ENCODE results near the gene PCBP3.

The PCBP3 gene

GRCh38 chr21:45635271-45636151 is 8.0 kb upstream of the PCBP3 start:
- Histone ChIP-seq H3K27ac (ENCODE audit: low read depth, low read length) (no peak overlapping the region), H3K27me3 (ENCODE audit: control insufficient read depth in 1 of 2, insufficient read depth in 2 of 2, low read length in 2 of 2) (no peaks in the 10 kb centered on the region), H3K36me3 (ENCODE audit: control insufficient read depth in 1 of 2, insufficient read depth in 2 of 2, low read length in 2 of 2) (no peaks in the 10 kb centered on the region), H3K9ac (ENCODE audit: low read depth in 1 of 2, low read length in 2 of 2) (no peak overlapping the region), H3K9me3 (ENCODE audit: control insufficient read depth in 1 of 2, low read length in 2 of 2) (no peaks in the 10 kb centered on the region), H3K4me1 (ENCODE audit: control insufficient read depth in 1 of 2, insufficient read depth in 2 of 2, low read length in 2 of 2) (peaks cover 11% of the 10 kb centered on the region in 2 donors), H3K4me3 (ENCODE audit: low read depth in 1 of 2, low read length in 2 of 2) (no peak overlapping the region)

GRCh38 chr21:45636459-45636858 is 7.1 kb upstream of the PCBP3 start:
- no peaks in the 10 kb centered on the region for H3K9me3 ChIP-seq (ENCODE audit: control insufficient read depth in 1 of 2, low read length in 2 of 2)
- no peaks in the 10 kb centered on the region for H3K27me3 ChIP-seq (ENCODE audit: control insufficient read depth in 1 of 2, insufficient read depth in 2 of 2, low read length in 2 of 2)
- H3K4me1 ChIP-seq (ENCODE audit: control insufficient read depth in 1 of 2, insufficient read depth in 2 of 2, low read length in 2 of 2) = peaks cover 20% of the 10 kb centered on the region in 2 donors
- H3K9ac ChIP-seq (ENCODE audit: low read depth in 1 of 2, low read length in 2 of 2) = no peak overlapping the region
- no peaks in the 10 kb centered on the region for H3K36me3 ChIP-seq (ENCODE audit: control insufficient read depth in 1 of 2, insufficient read depth in 2 of 2, low read length in 2 of 2)
- no peak overlapping the region for H3K27ac ChIP-seq (ENCODE audit: low read depth, low read length)
- no peak overlapping the region for H3K4me3 ChIP-seq (ENCODE audit: low read depth in 1 of 2, low read length in 2 of 2)

- H3K27me3 ChIP-seq (ENCODE audit: control insufficient read depth in 1 of 2, insufficient read depth in 2 of 2, low read length in 2 of 2) = no peaks in the 10 kb centered on the region
These were observed 6.4 kb upstream of the PCBP3 start for GRCh38 chr21:45636951-45637646.

DNA sequence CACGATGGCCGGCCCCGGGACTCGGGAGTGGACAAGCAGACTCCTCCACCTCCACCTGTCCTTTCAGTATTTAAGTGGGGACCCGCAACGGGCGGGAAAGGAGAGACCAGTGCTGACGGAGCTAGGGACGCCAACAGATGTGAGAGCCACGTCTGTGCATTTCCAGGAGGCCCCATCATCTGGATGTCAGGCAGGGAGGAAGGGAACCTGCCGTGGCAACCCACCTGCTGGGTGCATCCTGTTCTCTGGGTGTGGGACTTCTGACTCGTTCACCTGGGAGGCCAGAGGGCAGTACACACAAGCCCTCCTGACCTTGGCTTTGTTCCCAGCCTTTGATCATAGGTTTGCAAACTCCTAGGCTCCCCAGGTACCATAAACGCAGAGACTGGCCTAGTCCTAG is 5.6 kb upstream of the PCBP3 start:
- H3K36me3 ChIP-seq (ENCODE audit: control insufficient read depth in 1 of 2, insufficient read depth in 2 of 2, low read length in 2 of 2) = no peaks in the 10 kb centered on the region
- H3K4me3 ChIP-seq (ENCODE audit: low read depth in 1 of 2, low read length in 2 of 2) = no peak overlapping the region
- H3K27me3 ChIP-seq (ENCODE audit: control insufficient read depth in 1 of 2, insufficient read depth in 2 of 2, low read length in 2 of 2) = no peaks in the 10 kb centered on the region
- H3K4me1 ChIP-seq (ENCODE audit: control insufficient read depth in 1 of 2, insufficient read depth in 2 of 2, low read length in 2 of 2) = peaks cover 20% of the 10 kb centered on the region in 2 donors
- no peaks in the 10 kb centered on the region for H3K9me3 ChIP-seq (ENCODE audit: control insufficient read depth in 1 of 2, low read length in 2 of 2)
- H3K9ac ChIP-seq (ENCODE audit: low read depth in 1 of 2, low read length in 2 of 2) = no peak overlapping the region
- H3K27ac ChIP-seq (ENCODE audit: low read depth, low read length) = no peak overlapping the region

More at GRCh38 chr21:45636951-45637646, 6.4 kb upstream of the PCBP3 start:
- H3K9me3 ChIP-seq (ENCODE audit: control insufficient read depth in 1 of 2, low read length in 2 of 2) = no peaks in the 10 kb centered on the region
- H3K4me3 ChIP-seq (ENCODE audit: low read depth in 1 of 2, low read length in 2 of 2) = no peak overlapping the region
- no peaks in the 10 kb centered on the region for H3K36me3 ChIP-seq (ENCODE audit: control insufficient read depth in 1 of 2, insufficient read depth in 2 of 2, low read length in 2 of 2)
- H3K4me1 ChIP-seq (ENCODE audit: control insufficient read depth in 1 of 2, insufficient read depth in 2 of 2, low read length in 2 of 2) = peaks cover 20% of the 10 kb centered on the region in 2 donors
- no peak overlapping the region for H3K9ac ChIP-seq (ENCODE audit: low read depth in 1 of 2, low read length in 2 of 2)
- no peak overlapping the region for H3K27ac ChIP-seq (ENCODE audit: low read depth, low read length)

DNA sequence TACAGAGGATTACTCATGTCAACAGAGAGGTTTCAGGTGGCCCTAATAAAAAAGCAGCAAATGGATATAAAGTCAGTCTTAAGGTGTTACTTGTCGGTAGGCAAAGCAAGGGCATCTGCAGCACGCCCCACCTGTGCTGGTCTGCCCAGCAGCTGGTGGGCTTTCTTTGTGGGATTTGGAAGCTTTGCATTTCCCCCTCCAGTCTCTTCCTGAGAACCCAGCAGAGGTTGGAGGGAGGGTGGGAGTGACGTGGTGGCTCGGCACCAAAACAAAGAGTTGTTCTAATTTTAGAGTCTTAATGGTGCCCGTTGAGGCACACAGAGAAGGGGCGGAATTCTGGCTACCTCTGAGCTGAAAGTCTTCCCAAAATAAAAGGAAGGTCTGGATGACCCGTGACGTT is 4.8 kb upstream of the PCBP3 start:
- Histone ChIP-seq H3K4me3 (ENCODE audit: low read depth in 1 of 2, low read length in 2 of 2) (no peak overlapping the region), H3K9me3 (ENCODE audit: control insufficient read depth in 1 of 2, low read length in 2 of 2) (no peaks in the 10 kb centered on the region), H3K27ac (ENCODE audit: low read depth, low read length) (no peak overlapping the region), H3K4me1 (ENCODE audit: control insufficient read depth in 1 of 2, insufficient read depth in 2 of 2, low read length in 2 of 2) (peaks cover 20% of the 10 kb centered on the region in 2 donors), H3K9ac (ENCODE audit: low read depth in 1 of 2, low read length in 2 of 2) (no peak overlapping the region), H3K27me3 (ENCODE audit: control insufficient read depth in 1 of 2, insufficient read depth in 2 of 2, low read length in 2 of 2) (no peaks in the 10 kb centered on the region), H3K36me3 (ENCODE audit: control insufficient read depth in 1 of 2, insufficient read depth in 2 of 2, low read length in 2 of 2) (no peaks in the 10 kb centered on the region)

GRCh38 chr21:45639206-45640000 is 4.1 kb upstream of the PCBP3 start:
- no peak overlapping the region for H3K9ac ChIP-seq (ENCODE audit: low read depth in 1 of 2, low read length in 2 of 2)
- H3K4me3 ChIP-seq (ENCODE audit: low read depth in 1 of 2, low read length in 2 of 2) = no peak overlapping the region
- no peaks in the 10 kb centered on the region for H3K36me3 ChIP-seq (ENCODE audit: control insufficient read depth in 1 of 2, insufficient read depth in 2 of 2, low read length in 2 of 2)
- peaks cover 20 to 21% of the 10 kb centered on the region in 2 donors for H3K4me1 ChIP-seq (ENCODE audit: control insufficient read depth in 1 of 2, insufficient read depth in 2 of 2, low read length in 2 of 2)
- no peak overlapping the region for H3K27ac ChIP-seq (ENCODE audit: low read depth, low read length)
- no peaks in the 10 kb centered on the region for H3K9me3 ChIP-seq (ENCODE audit: control insufficient read depth in 1 of 2, low read length in 2 of 2)
- H3K27me3 ChIP-seq (ENCODE audit: control insufficient read depth in 1 of 2, insufficient read depth in 2 of 2, low read length in 2 of 2) = peaks cover 0 to 1% of the 10 kb centered on the region in 2 donors

DNA sequence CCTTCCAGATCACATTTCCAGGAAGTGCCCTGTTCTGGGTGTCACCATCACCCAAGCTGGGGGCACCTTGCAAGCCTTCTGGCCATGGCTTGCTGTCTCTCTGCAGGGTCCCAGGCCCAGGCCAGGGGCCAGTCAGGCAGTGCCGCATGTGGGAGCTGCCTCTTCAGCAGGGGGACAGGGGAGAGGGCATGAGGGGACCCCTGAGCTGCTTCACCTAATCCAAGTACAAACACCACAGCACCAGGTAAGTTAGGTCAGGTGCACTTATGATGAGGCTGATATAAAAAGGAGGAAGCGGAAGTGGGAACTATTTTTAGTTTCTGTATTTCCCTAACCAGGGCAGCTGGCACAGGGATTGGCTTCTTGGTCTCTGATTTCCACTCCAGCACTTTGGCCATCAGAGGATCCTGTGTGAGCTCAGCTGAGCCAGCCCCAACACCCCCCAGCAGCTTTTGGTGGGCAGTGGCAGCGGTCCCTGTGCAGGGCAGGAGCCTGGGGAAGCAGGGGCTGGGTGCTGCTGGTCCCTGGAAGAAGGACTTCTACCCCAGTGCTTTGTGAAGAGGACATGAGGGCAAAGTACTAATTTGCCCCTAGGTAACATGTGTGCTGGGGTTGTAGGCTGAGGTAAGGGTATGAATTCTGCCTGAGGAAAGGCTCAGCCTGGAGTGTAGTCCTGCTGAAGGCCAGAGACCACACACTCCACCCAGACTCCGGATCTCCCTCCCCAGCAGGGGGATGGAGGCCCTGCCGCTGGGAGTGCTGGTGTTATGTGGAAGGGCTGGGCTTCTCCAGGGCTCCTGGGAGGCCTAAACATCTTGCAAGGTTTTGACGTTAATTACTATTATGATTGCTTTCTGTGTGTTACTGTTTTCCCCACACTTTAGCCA is 3.3 kb upstream of the PCBP3 start:
- Histone ChIP-seq H3K27ac (ENCODE audit: low read depth, low read length) (no peak overlapping the region), H3K4me3 (ENCODE audit: low read depth in 1 of 2, low read length in 2 of 2) (no peak overlapping the region), H3K36me3 (ENCODE audit: control insufficient read depth in 1 of 2, insufficient read depth in 2 of 2, low read length in 2 of 2) (no peaks in the 10 kb centered on the region), H3K4me1 (ENCODE audit: control insufficient read depth in 1 of 2, insufficient read depth in 2 of 2, low read length in 2 of 2) (peaks cover 20 to 27% of the 10 kb centered on the region in 2 donors), H3K9ac (ENCODE audit: low read depth in 1 of 2, low read length in 2 of 2) (no peak overlapping the region), H3K27me3 (ENCODE audit: control insufficient read depth in 1 of 2, insufficient read depth in 2 of 2, low read length in 2 of 2) (peaks cover 3 to 10% of the 10 kb centered on the region in 2 donors), H3K9me3 (ENCODE audit: control insufficient read depth in 1 of 2, low read length in 2 of 2) (no peaks in the 10 kb centered on the region)

DNA sequence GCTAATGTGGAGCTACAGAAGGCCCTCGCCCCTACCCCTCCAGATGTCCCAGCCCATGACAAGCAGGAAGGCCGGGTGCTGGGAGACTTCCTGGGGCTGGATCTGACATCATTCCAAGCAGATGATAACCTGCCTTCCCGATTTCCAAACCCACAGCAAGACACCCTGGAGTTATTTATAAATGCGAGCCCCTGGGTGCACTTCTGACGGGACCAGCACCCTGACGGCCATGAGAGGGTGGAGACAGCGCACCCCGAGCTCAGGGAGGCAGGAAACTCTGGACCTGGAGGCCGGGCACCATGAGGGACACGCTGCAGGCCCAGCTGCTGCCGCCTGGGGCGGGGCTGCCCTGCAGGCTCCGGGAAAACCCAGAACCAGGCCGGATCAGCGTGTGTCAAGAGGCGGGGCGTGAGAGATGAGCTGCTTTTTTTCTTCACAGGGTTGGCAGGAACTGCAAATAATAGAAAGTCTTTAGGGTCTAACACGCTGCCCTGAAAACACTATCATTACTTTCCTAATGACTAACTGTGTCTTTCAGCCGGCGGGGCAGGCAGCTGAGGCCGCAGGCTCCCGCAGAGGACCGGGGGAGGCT is 2.5 kb upstream of the PCBP3 start:
- Histone ChIP-seq H3K4me3 (ENCODE audit: low read depth in 1 of 2, low read length in 2 of 2) (no peak overlapping the region), H3K9ac (ENCODE audit: low read depth in 1 of 2, low read length in 2 of 2) (no peak overlapping the region), H3K9me3 (ENCODE audit: control insufficient read depth in 1 of 2, low read length in 2 of 2) (no peaks in the 10 kb centered on the region), H3K27me3 (ENCODE audit: control insufficient read depth in 1 of 2, insufficient read depth in 2 of 2, low read length in 2 of 2) (peaks cover 3 to 11% of the 10 kb centered on the region in 2 donors), H3K4me1 (ENCODE audit: control insufficient read depth in 1 of 2, insufficient read depth in 2 of 2, low read length in 2 of 2) (peaks cover 20 to 27% of the 10 kb centered on the region in 2 donors), H3K36me3 (ENCODE audit: control insufficient read depth in 1 of 2, insufficient read depth in 2 of 2, low read length in 2 of 2) (no peaks in the 10 kb centered on the region), H3K27ac (ENCODE audit: low read depth, low read length) (peak overlapping the region; percentile 20)

DNA sequence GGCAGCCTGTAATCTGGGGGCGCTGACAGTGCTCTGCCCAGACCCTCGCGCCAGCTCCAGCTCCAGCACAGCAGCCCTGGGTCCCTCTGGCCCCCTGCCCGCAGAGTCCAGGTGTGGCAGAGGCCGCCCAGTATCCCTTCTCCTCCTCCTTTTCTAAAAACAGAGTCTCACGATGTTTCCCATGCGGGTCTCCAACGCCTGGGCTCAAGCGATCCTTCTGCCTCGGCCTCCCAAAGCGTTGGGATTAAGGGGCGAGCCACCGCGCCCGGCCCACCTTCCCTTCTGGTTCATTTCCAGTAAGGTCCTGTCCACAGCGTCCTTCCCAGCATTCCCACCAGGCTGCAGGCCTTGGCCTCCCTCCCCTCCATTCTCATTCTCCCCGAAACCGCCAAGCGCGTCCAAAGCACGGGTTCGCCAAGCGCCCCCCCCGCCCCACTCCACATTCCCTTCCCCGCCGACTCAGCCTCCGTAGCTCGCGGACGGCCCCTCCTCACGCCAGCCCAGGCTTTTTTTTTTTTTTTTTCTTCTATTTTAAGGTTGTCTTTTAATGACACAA is 2.0 kb upstream of the PCBP3 start:
- Histone ChIP-seq H3K4me3 (ENCODE audit: low read depth in 1 of 2, low read length in 2 of 2) (no peak overlapping the region), H3K36me3 (ENCODE audit: control insufficient read depth in 1 of 2, insufficient read depth in 2 of 2, low read length in 2 of 2) (no peaks in the 10 kb centered on the region), H3K27ac (ENCODE audit: low read depth, low read length) (peak overlapping the region; percentile 20), H3K27me3 (ENCODE audit: control insufficient read depth in 1 of 2, insufficient read depth in 2 of 2, low read length in 2 of 2) (peaks cover 3 to 11% of the 10 kb centered on the region in 2 donors), H3K9ac (ENCODE audit: low read depth in 1 of 2, low read length in 2 of 2) (no peak overlapping the region), H3K9me3 (ENCODE audit: control insufficient read depth in 1 of 2, low read length in 2 of 2) (no peaks in the 10 kb centered on the region), H3K4me1 (ENCODE audit: control insufficient read depth in 1 of 2, insufficient read depth in 2 of 2, low read length in 2 of 2) (peaks cover 20 to 27% of the 10 kb centered on the region in 2 donors)

Measured in duodenal mucosa (tissue), 2 donors.